GM10266 (cell line): Measurements from ENCODE around the gene DGKB.

ENCODE experiments used
- DNase-seq: peaks from one replicate; pipeline ENCODE4 v3.0.0; 2012; ENCODE audit errors: extremely low spot score
- CTCF ChIP-seq: IDR thresholded peaks from 2 replicates; pipeline ENCODE4 v1.5.1; 2012; ENCODE audit warnings: mild to moderate bottlenecking, low read depth; ENCODE audit not compliant: control insufficient read depth, insufficient read depth; ENCODE audit errors: missing control alignments

Gene DGKB

GRCh38 chr7:14457568-14458453, 444.7 kb downstream of the DGKB start:
- TF ChIP-seq CTCF, result peak; percentile 70
- peak; percentile 25 for DNase-seq

GRCh38 chr7:14449291-14449690, 453.3 kb downstream of the DGKB start:
- TF ChIP-seq CTCF, result no peak
- DNase-seq, result no peak

GRCh38 chr7:14446829-14447228, 455.7 kb downstream of the DGKB start:
- TF ChIP-seq CTCF, result no peak

GRCh38 chr7:14446219-14446618, 456.3 kb downstream of the DGKB start:
- TF ChIP-seq CTCF, result no peak
- DNase-seq, result no peak

More at GRCh38 chr7:14446829-14447228, 455.7 kb downstream of the DGKB start:
- no peak for DNase-seq

GRCh38 chr7:14438366-14438765, 464.2 kb downstream of the DGKB start:
- no peak for DNase-seq
- no peak for TF ChIP-seq CTCF

GRCh38 chr7:14436878-14437277, 465.7 kb downstream of the DGKB start:
- no peak for TF ChIP-seq CTCF
- DNase-seq, result no peak

GRCh38 chr7:14432924-14433323, 469.6 kb downstream of the DGKB start:
- no peak for TF ChIP-seq CTCF
- DNase-seq, result no peak
